Glomerular endothelial cell (primary cell): ENCODE results near the gene SPATA20. TPM values are rescaled to one million over a fixed set of nuclear protein-coding genes. Genes with fewer than 3 reads are reported as not detected.

Experiments used
- DNase-seq: peaks from one replicate; pipeline ENCODE4 v3.0.0-alpha.2; 2011; ENCODE audit warnings: low read depth, low spot score; ENCODE audit errors: extremely low read depth
- total RNA-seq: library from RNA; depleted of rRNA; stranded (reverse); fragments of >200 nt; gene quantifications from 2 replicates; pipeline ENCODE4 v1.2.3, GENCODE V29; 2015

The SPATA20 gene
- total RNA-seq, 1 donor from 2014 or later: 127 TPM

DNA sequence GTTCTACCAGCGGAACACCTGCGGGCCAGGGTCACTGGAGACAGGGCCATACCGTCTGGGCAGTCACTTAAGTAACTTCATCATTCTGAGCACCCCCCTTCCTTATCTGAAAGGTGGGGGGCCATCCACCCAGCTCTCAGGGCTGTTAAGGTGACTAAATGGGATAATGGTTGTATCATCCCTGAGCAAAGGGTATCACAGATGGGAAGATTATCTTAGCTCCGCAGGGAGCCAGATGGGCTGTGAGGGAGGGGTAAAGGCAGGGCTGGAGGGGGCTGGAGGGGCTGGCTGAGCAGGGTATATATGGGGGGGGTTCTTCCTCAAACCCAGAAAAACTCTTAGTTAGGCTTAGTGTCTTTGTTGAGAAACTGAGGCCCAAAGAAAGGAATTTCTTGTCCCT lies 10.7 kb downstream of the SPATA20 start:
- no peak for DNase-seq

DNA sequence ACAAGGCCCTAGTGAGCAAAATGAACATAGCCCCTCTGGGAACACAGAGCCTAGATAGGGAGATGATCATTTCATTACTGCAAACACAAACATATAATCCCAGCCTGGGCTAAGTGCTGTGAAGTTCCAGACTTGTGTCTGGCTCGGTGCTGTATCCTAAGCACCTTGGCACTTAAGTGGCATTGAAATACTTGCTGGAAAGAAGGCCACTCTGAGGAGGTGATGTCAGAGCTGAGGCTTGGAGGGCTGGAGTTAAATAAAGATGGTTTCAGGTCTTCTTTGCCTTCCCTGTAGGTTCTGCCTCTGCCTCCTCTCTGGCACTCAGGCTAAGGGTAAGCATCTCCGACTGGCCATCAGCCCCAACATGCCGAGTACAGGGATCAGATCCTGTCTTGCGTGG lies 11.1 kb downstream of the SPATA20 start:
- no peak for DNase-seq

DNA sequence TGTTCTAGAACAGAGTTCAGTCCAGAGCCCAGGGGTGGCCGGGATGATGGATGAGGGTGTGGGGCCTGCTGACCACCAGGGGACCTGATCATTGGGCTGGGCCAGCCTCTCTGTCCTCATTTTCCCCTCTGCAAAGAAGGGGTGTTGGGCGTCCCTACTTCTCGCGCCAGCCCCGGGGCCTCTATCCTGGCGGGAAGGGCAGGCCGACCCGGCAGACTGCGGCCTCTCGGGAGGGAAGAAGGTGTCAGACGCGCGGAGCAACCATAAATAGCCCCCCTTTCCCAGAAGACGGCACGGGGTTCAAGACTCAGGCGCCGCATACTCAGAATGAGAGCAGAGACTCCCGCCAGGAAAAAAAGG lies 11.6 kb downstream of the SPATA20 start:
- DNase-seq: no peak

DNA sequence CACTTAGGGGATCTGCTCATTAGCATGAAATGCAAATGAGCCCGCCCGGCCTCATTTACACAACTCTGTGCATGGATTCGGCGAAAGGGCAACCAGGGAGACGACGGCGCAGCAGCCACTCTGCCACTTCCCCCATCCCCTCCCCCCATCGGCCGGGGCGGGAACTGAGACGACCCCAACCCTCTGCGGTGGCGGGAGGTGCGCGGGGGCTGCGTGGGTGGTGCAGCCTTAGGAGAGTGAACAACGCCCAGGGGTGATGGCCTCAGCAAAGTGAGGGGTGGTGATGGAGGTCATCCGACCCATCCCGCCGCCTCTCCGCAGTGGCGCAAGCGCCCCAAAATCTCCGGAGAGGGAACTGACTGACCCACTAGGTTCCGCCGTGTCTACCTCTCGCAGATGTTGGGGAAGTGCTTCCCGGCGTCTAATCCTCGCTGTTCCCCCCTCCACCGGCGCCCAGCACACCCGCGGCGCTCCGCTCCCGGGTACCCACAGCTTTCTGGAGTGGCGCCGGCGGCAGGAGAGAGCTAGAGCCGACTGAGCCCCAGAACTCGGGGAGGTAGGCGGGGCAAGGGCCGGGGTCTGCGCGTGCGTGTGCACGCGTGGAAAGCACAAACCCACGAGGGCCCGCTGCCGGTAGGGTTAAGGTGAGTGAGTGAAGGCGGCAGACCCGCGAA lies 12.1 kb downstream of the SPATA20 start:
- no peak for DNase-seq

DNA sequence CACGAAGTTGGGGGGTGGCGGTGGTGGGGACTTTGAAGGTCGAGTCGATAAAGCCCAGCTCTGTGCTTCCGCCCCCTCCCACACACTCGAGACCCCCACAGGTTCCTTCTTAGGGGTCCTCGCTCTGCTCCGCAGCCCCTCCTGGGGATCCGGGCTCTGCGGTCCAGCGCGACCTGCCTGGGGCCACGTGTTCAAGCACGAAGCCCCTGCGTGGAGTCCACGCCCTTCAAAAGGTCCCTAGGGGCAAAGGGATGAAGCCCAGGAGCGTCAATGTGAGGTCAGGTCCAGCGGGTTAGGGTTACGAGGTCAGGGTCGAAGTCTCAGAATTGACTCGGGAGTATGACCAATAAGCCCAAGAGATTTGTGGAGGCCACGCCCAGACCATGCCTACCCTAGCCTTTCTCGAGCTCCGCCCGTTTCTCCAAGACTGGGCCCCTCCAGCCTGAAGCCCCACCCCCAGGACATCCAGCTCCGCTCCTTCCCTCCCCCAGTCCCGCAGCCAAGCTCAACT lies 12.8 kb downstream of the SPATA20 start:
- DNase-seq: no peak

DNA sequence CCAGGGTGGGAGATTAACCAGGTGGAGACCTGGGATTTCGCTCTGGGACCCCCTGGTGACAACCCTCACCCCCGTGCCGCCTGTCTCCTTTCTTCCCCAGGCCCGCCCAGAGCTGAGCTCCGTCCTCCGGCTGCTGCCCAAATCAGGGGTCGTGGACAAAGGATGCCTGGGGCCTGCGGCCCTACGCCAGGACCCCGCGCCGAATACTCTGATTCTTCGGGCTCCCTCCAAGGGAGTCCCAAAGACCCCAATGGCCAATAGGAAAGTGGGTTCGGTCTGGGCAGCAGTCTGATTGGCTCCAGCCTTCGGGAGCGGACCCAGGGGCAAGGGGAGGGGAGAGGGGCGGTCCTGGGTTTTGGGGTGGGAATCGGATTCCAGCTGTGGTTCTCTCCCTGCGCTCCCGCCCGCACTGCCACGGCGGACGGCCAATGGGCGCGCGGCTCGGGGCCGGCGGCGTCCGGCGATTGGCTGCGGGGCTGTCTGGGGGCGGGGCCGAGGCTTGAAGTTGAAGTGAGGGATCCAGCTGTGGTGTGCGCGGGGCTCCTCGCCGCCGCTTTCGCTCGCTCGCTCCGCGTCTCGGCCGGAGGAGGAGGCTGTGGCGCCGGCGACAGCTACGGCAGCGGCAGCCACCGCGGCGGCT lies 13.3 kb downstream of the SPATA20 start, which contains the start of gene CACNA1G:
TSS of gene CACNA1G (plus strand) at position 531 of the 640 bp plus-strand sequence. CDS start 745 bp downstream, outside the sequence.
- DNase-seq: no peak

DNA sequence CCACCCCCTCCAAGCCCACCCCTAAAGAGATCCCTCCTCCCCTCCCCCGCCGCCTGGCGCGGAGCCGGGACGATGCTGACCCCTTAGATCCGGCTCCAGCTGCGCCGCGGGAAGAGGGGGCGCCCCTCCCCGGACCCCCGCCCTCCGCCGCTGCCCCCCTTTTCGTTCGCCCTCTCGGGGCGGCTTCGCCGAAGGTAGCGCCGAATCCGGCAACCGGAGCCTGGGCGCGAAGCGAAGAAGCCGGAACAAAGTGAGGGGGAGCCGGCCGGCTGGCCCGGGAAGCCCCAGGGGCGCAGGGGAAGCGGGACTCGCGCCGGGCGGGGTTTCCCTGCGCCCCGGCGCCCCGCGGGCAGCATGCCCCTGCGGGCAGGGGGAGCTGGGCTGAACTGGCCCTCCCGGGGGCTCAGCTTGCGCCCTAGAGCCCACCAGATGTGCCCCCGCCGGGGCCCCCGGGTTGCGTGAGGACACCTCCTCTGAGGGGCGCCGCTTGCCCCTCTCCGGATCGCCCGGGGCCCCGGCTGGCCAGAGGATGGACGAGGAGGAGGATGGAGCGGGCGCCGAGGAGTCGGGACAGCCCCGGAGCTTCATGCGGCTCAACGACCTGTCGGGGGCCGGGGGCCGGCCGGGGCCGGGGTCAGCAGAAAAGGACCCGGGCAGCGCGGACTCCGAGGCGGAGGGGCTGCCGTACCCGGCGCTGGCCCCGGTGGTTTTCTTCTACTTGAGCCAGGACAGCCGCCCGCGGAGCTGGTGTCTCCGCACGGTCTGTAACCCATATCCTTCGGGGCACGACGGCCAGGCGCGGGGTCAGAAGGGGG lies 14.2 kb downstream of the SPATA20 start:
- DNase-seq: no peak

DNA sequence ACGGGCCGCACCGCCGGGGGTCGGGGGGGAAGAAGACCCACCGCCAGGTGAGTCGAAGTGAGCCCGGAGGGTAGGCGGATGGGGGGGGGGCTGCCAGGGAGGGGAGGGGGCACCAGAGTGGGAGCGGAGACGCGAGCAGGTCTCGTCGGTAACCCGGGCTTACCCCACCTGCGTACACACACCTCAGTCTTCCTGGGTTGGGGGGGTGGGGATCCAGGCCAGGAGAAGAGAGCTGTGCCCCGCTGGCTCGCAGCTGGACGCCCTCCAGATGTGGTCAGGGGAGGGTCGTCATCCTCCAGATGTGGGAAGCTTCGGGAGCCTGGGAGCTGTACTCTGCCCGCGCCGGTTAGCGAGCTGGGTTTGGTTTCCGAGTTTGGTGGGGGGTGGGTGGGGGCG lies 14.8 kb downstream of the SPATA20 start:
- DNase-seq: no peak

DNA sequence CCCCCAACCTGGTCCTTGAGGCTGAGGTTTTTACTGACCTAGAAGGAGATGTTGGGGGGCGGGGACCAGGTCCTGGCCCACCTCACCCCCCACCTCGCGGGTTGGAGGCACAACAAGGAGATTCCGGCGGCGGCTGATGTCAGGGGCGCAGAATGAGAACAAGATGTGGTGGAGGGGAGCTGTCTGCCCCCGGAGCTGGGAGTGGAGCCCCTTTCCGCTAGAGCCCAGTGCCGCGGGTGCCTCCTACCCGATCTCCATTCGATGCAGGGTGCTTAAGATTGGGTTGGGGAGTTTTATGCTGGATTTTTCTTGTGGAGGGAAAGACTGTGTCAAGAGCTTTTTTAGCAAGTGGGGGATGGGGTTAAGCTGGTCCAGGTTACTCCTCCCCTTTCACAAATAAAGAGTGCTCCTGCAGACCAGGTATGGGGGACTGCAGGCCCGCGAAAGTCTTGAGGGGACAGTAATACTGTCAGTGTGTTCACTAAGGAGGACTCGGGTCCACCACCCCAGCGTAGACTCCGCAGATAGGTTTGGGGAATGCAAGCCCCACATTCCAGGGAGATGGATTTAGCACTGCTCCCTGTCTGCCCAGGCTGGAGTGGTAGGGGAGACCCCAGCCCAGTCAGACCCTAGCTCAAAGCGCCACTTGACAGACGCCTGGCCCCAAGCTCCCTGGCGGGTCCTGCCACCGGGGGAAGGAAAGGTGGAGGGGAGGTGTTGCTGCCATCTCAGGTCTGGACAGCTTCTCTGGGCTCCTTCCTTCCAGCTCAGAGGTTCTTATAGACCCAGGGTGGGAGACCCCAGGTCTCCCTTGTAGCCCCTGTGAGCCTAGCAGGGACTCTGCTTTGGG lies 15.5 kb downstream of the SPATA20 start:
- DNase-seq: no peak

DNA sequence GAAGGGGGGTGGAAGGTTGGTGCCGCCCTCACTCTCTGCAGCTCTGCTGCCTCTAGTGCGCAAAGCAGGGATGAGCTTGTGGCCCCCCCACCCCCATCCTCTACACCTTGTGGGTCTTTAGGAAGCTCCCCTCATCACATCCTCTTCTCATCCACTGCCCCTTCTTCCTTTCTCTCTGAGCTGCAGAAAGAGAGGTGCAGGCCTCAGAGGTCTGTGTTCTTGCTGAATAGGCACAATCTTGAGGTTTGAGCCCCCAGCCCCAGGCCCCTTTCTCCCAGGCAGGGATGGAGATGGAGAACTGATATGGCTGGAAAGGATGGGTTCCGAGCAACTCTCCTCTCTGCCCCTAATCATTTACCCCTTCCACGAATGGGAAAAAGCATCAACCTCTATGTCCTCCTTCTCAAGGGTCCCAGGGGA lies 16.1 kb downstream of the SPATA20 start:
- no peak for DNase-seq

DNA sequence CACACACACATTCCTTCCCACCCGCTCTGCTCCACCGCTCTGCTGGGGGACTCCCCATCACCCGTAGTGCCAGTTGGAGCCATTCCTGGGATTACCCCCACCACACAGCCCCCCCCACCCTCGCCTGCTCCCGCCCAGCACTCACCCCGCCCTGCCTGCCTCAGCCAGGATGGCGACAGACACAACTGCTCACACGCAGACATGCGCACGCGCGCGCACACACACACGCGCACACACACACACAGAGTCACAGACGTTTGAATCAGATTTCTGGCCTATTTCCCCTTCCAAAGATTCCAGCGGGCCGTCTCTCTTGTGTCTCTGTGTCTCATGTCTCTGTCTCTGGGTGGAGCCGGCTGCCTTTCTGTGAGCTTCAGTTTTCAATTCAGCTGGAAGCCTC lies 17.9 kb downstream of the SPATA20 start:
- no peak for DNase-seq

DNA sequence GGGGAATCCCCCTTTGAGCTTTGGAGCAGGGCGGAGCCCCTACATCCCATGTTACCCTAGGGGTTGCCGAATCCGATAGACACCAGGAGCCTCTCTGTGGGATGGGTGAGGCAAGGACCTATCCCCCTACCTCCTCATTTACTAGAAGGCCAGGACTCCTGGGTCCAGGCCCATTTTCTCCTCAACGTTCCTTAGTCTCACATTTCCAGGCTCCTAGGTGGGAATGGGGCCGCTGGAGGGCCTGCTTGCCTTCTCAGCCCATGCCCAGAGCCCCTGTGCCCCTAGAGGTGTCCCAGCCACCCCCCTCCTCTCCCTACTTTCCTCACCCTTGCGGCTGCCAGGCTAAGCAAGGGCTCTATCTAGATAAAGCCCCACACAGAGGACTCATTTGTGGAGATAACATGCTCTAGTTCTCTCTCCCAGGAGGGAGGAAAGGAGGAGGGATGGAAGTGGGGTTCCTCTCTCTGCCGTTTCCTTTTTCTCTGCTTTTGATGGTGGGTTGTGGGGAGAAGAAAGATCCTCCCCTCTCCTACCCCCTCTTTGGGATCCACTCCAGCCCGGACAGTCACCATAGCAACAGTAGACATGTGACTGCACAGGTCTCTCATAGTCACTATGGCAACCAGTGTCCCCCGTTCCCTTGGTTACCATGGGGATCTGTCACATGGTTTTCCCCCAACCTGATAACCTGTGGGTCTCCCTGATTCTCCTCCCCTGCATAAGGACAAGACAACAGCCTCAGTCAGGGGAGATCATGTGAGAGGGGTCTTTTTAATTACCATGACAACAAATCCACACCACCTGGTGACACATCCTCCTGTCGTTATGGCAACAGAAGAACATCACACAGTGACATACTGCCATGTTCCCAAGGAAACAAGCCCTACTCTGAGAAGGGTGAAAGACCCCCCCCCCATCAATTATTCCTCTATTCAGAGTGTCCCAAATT lies 18.7 kb downstream of the SPATA20 start:
- no peak for DNase-seq

DNA sequence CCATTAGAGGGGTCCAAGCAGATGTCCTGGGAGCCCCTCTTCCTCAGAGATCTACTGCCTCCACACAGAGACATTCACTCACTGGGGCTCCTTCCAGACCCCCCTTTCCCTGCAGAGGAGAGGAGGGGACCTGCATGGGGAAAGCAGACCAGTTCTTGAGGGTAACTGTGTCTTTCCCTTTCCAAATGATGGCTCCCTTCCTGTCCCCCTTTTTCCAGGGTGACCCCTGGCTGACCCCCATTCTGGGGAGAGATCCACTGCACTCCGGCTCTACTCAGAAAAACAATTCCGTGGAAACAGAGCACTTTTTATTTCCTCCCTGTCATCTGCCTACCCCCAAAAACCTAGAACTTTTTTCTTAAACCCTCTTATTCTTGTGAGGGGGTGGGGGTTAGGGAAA lies 19.9 kb downstream of the SPATA20 start:
- DNase-seq: no peak

DNA sequence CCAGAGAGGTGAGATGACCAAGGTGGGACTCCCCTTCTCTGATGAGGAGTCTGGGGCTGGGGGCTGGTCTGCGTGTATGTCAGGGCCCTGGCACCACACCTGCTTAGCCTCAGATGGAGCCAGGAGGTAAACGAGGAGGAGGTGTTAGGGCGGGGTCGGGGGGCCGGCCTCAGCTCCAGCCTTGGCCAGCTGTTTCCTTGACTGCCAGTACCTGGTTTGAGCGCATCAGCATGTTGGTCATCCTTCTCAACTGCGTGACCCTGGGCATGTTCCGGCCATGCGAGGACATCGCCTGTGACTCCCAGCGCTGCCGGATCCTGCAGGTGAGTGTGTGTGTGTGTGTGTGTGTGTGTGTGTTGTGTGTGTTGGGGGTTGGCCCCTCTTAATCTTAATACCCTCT lies 21.7 kb downstream of the SPATA20 start:
- no peak for DNase-seq

DNA sequence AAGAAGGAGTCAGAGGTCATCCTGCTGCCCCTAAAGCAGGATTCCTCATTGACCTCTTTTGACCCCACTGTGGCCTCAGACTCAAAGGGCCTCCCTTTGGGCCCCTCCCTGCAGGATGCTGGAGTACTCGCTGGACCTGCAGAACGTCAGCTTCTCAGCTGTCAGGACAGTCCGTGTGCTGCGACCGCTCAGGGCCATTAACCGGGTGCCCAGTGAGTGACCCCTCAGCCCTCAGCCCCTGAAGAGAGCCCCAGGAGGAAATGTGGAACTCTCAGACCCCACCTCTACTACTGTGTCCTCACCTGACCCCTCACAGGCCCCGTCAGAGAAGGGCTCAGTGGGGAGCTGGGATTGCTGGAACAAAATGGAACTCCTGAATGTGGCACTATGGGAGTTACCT lies 22.6 kb downstream of the SPATA20 start:
- no peak for DNase-seq

DNA sequence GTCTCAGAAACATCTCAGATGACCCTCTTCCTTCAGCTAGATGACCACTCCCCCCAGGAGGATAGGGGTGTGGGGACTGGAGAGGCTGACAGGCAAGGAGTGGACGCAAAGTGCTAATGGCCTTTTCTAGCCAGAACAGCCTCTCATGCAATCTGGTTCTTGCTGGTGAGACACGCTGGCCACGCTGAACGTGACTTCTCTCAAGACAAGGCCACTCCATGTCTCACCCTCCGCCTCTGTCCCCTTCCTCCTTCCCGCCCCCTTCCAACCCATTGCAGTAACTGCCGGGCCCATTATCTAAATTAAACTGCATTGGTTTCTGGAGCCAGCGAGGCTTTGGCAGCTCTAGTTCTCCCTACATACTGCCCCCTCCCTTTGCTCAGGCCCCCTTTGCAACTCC lies 23.1 kb downstream of the SPATA20 start:
- no peak for DNase-seq

DNA sequence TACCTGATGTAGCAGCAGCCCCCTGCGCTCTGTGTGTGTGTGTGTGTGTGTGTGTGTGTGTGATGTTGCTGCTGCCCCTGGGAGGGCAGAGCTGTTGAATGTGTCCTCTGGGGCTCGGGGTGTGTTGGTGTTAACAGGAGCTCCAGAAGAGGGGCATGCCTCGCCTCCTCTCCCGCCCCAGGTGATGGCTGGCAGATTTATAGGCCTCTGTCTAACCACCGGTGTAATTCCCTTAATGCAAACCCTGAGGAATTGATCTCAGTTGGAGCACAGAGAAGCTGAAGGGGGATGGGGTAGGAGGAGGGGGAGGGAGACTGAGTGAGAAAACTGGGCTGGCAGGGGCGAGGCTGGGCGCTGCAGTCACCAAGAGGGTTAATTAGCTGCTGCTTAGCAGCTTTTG lies 23.6 kb downstream of the SPATA20 start:
- DNase-seq: no peak

DNA sequence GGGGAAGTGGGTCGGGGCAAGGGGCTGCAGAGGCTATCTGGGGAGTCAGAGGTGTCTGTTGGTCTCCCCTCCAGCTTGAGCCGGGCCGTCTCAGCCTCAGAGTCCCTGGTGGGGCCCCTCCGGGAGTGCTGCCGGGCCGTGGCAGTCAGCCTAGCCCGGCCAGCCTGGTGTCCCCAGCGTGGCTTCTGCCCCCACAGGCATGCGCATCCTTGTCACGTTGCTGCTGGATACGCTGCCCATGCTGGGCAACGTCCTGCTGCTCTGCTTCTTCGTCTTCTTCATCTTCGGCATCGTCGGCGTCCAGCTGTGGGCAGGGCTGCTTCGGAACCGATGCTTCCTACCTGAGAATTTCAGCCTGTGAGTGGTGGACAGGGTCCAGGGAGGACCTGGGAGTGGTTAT lies 24.7 kb downstream of the SPATA20 start:
- no peak for DNase-seq

DNA sequence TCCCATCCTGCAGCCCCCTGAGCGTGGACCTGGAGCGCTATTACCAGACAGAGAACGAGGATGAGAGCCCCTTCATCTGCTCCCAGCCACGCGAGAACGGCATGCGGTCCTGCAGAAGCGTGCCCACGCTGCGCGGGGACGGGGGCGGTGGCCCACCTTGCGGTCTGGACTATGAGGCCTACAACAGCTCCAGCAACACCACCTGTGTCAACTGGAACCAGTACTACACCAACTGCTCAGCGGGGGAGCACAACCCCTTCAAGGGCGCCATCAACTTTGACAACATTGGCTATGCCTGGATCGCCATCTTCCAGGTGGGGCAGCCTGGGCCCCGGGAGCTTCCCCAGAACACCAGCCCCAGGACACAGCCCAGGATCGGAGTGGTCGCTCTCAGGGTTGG lies 25.6 kb downstream of the SPATA20 start:
- DNase-seq: no peak
